ENCODE results near the gene ADAM33. TPM values are rescaled to one million over a fixed set of nuclear protein-coding genes. Genes with fewer than 3 reads are reported as not detected.

ADAM33 gene
- total and polyA plus RNA-seq, 2 donors (not counting 1 experiment from before 2014, with no cell fraction given): not detected

GRCh38 chr20:3678856-3679720 lies 2.7 kb downstream of the ADAM33 start:
- CTCF ChIA-PET: interaction anchor here (0.6 to 3.6 kb wide), 4 partner anchors 89 to 1508 kb away, joined by 3 to 17 read pairs (median 4); partner anchors contain the start of gene ADISSP
- Mint-ChIP-seq H3K9me3 (ENCODE audit: insufficient read depth) (no peaks in the 10 kb centered on the region), H3K4me3 (no peak overlapping the region), H3K27ac (no peak overlapping the region), H3K27me3 (peaks cover 59% of the 10 kb centered on the region), H3K4me1 (peaks cover 5% of the 10 kb centered on the region)
- H3K27ac ChIP-seq (ENCODE audit: low read length in 2 of 2): no peak overlapping the region
- no peaks in the 10 kb centered on the region for H3K9me3 ChIP-seq (ENCODE audit: control extremely low read depth in 1 of 3, control insufficient read depth in 2 of 3, insufficient read depth in 1 of 3, low read length in 2 of 3)
- 89% methylated on average over 13 of the region's 14 CpGs for WGBS (ENCODE audit: insufficient coverage)
- H4K20me1 ChIP-seq (ENCODE audit: control insufficient read depth, insufficient read depth, low read length, poor library complexity, severe bottlenecking): no peaks in the 10 kb centered on the region
- H2AFZ ChIP-seq (ENCODE audit: insufficient read depth, low read depth, low read length, poor library complexity, severe bottlenecking): no peak overlapping the region
- POLR2A ChIA-PET: no interaction called here
- H3K9ac ChIP-seq (ENCODE audit: low read length): no peak overlapping the region
- H3K36me3 ChIP-seq (replicated peaks in 1 of 2; ENCODE audit: control extremely low read depth in 1 of 2, control insufficient read depth in 1 of 2, extremely low read depth in 1 of 2, insufficient read depth in 2 of 2, low read length in 1 of 2): no peaks in the 10 kb centered on the region
- no peak for TF ChIP-seq EZH2 (IDR thresholded peaks at IDR 0.05; ENCODE audit: borderline replicate concordance, insufficient read depth, low read depth, low read length, poor library complexity, severe bottlenecking)
- TF ChIP-seq, protein P1, sequence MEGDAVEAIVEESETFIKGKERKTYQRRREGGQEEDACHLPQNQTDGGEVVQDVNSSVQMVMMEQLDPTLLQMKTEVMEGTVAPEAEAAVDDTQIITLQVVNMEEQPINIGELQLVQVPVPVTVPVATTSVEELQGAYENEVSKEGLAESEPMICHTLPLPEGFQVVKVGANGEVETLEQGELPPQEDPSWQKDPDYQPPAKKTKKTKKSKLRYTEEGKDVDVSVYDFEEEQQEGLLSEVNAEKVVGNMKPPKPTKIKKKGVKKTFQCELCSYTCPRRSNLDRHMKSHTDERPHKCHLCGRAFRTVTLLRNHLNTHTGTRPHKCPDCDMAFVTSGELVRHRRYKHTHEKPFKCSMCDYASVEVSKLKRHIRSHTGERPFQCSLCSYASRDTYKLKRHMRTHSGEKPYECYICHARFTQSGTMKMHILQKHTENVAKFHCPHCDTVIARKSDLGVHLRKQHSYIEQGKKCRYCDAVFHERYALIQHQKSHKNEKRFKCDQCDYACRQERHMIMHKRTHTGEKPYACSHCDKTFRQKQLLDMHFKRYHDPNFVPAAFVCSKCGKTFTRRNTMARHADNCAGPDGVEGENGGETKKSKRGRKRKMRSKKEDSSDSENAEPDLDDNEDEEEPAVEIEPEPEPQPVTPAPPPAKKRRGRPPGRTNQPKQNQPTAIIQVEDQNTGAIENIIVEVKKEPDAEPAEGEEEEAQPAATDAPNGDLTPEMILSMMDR (IDR thresholded peaks at IDR 0.05): no peak
- intact Hi-C loops (cut with micrococcal nuclease): loop anchor here (5.0 kb wide), 1 partner anchor 913 kb away; no protein-coding TSS in a partner anchor
- DNase-seq (no peak), ATAC-seq (ENCODE audit: low read depth) (no peak)
- H3K4me1 ChIP-seq (ENCODE audit: control insufficient read depth in 2 of 2, insufficient read depth in 2 of 2, low read length in 2 of 2): peaks cover 0 to 7% of the 10 kb centered on the region in 2 donors
- H3K4me2 ChIP-seq (replicated peaks; ENCODE audit: low read depth, low read length, poor library complexity, severe bottlenecking): no peak overlapping the region
- no peak overlapping the region for H3K4me3 ChIP-seq (ENCODE audit: control extremely low read depth in 1 of 5, extremely low read depth in 1 of 5, insufficient read depth in 1 of 5, low read depth in 2 of 5, low read length in 4 of 5)
- peaks cover 0 to 38% (median 6%) of the 10 kb centered on the region in 4 experiments for H3K27me3 ChIP-seq (replicated peaks in 1 of 4; ENCODE audit: control extremely low read depth in 1 of 4, control insufficient read depth in 3 of 4, insufficient read depth in 4 of 4, low read length in 3 of 4)
- no peaks in the 10 kb centered on the region for H3K79me2 ChIP-seq (ENCODE audit: control insufficient read depth, insufficient read depth, low read length)

DNA sequence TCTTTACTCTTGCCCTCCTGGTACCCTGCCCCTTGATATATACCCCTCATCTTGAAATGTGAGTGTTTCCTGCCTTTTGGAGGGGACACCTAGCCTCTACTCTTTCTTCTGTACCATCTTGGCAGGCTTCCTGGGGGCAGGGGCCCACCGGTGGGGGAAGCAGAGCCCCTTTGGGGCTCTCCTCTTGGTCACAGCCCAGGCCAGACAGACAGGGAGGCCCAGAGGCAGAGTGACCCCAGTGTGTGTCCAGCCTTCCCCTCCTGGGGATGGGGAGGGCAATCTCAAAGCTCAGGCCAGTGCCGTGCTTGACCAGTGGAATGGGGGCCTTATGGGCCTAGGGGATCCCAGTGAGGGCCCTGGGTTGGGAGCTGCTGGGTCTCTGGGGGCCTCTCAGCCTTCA lies 3.6 kb downstream of the ADAM33 start:
- CTCF ChIA-PET: interaction anchor here (1.4 to 3.6 kb wide), 4 partner anchors 29 to 176 kb away, joined by 3 to 17 read pairs (median 12); partner anchors contain the start of gene ADISSP
- POLR2A ChIA-PET: no interaction called here

More for the DNA sequence above, 3.6 kb downstream of the ADAM33 start:
- Histone ChIP-seq H2AFZ (ENCODE audit: insufficient read depth, low read depth, low read length, poor library complexity, severe bottlenecking) (no peak overlapping the region), H3K4me2 (replicated peaks; ENCODE audit: low read depth, low read length, poor library complexity, severe bottlenecking) (no peak overlapping the region), H3K79me2 (ENCODE audit: control insufficient read depth, insufficient read depth, low read length) (no peaks in the 10 kb centered on the region), H3K36me3 (replicated peaks in 1 of 2; ENCODE audit: control extremely low read depth in 1 of 2, control insufficient read depth in 1 of 2, extremely low read depth in 1 of 2, insufficient read depth in 2 of 2, low read length in 1 of 2) (no peaks in the 10 kb centered on the region), H4K20me1 (ENCODE audit: control insufficient read depth, insufficient read depth, low read length, poor library complexity, severe bottlenecking) (no peaks in the 10 kb centered on the region), H3K27me3 (replicated peaks in 1 of 4; ENCODE audit: control extremely low read depth in 1 of 4, control insufficient read depth in 3 of 4, insufficient read depth in 4 of 4, low read length in 3 of 4) (peaks cover 0 to 38% (median 6%) of the 10 kb centered on the region in 4 experiments), H3K27ac (ENCODE audit: low read length in 2 of 2) (no peak overlapping the region), H3K4me3 (ENCODE audit: control extremely low read depth in 1 of 5, extremely low read depth in 1 of 5, insufficient read depth in 1 of 5, low read depth in 2 of 5, low read length in 4 of 5) (no peak overlapping the region), H3K4me1 (ENCODE audit: control insufficient read depth in 2 of 2, insufficient read depth in 2 of 2, low read length in 2 of 2) (peaks cover 0 to 7% of the 10 kb centered on the region in 2 donors), H3K9ac (ENCODE audit: low read length) (no peak overlapping the region), H3K9me3 (ENCODE audit: control extremely low read depth in 1 of 3, control insufficient read depth in 2 of 3, insufficient read depth in 1 of 3, low read length in 2 of 3) (no peaks in the 10 kb centered on the region)
- ATAC-seq (ENCODE audit: low read depth): no peak
- DNase-seq: no peak
- Mint-ChIP-seq H3K27ac (no peak overlapping the region), H3K4me3 (no peak overlapping the region), H3K4me1 (peaks cover 5% of the 10 kb centered on the region), H3K27me3 (peaks cover 55% of the 10 kb centered on the region), H3K9me3 (ENCODE audit: insufficient read depth) (no peaks in the 10 kb centered on the region)
- WGBS (ENCODE audit: insufficient coverage): 57% methylated on average over 1 of the region's 2 CpGs
- intact Hi-C loops (cut with micrococcal nuclease): loop anchor here (5.0 kb wide), 1 partner anchor 914 kb away; no protein-coding TSS in a partner anchor
- TF ChIP-seq, protein P1 (IDR thresholded peaks at IDR 0.05): no peak
- no peak for TF ChIP-seq EZH2 (IDR thresholded peaks at IDR 0.05; ENCODE audit: borderline replicate concordance, insufficient read depth, low read depth, low read length, poor library complexity, severe bottlenecking)

All from B cell (primary cell).